ENCODE results near the gene CDC42SE1.
"Not testable (repeated sequence)": the region's sequence is repeated elsewhere in the genome, so short reads cannot be mapped to it uniquely, and the experiment has no call there.

The CDC42SE1 gene, protein sequence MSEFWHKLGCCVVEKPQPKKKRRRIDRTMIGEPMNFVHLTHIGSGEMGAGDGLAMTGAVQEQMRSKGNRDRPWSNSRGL

GRCh38 chr1:151059109-151060006 is at the start of gene CDC42SE1:
CDC42SE1 (minus strand) TSS chr1:151059622; CDS start chr1:151055730, 3,892 bp downstream.
- peak; percentile 36 for DNase-seq

GRCh38 chr1:151108331-151108730 is 48.9 kb upstream of the CDC42SE1 start:
- DNase-seq, result no peak

GRCh38 chr1:151106894-151107293 is 47.5 kb upstream of the CDC42SE1 start:
- no peak for DNase-seq

- DNase-seq, result no peak
Observed at GRCh38 chr1:151104630-151105029, 45.2 kb upstream of the CDC42SE1 start.

DNA sequence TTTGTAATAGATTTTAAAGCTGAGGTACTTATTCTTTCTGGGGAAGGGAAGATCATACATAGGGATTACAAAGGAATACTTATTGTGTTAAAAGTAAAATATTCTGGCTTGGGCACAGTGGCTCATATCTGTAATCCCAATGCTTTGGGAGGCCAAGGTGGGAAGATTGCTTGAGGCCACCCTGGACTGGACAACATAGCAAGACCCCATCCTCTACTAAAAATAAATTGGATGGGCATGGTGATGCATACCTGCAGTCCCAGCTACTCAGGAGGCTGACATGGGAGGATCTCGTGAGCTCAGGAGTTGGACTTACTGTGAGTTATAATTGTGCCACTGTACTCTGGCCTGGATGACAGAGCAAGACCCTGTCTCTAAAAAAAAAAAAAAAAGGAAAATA is 38.7 kb upstream of the CDC42SE1 start:
- no peak for DNase-seq

DNA sequence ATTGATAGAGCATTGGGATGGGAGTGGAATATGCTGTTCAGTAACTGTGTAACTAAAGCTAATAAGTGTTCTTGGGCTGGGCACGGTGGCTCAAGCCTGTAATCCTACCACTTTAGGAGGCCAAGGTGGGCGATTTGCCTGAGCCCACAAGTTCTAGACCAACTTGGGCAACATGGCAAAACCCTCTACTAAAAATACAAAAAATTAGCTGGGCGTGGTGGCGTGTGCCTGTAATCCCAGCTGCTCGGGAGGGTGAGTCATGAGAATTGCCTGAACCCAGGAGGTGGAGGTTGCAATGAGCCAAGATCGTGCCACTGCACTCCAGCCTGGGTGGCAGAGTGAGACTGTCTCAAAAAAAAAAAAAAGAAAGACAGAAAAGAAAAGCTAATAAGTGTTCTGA is 38.0 kb upstream of the CDC42SE1 start:
- not testable (repeated sequence) for DNase-seq

DNA sequence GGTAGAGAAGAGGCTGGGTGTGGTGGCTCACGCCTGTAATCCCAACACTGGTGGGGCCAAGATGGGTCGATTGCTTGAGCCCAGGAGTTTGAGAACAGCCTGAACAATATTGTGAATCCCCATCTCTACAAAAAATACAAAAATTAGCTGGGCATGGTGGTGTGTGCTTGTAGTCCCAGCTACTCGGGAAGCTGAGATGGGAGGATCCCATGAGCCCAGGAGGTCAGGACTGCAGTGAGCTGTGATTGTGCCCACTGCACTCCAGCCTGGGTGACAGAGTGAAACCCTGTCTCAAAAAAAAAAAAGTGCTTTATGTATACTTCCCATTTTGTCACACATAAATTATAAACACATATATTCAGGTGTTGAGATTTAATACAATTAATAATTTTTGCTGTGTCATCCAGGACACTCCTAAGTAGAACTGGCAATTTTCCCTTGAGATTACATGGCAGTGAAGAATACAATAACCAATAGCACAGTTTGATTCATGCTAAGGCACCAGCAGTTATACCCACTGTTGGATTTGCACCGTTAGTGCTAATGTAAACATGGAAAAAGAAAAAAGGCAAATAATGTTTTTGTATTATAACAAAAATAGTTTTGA is 26.6 kb upstream of the CDC42SE1 start:
- no peak for DNase-seq

- DNase-seq, result no peak
Observed at GRCh38 chr1:151072224-151072623, 12.8 kb upstream of the CDC42SE1 start.

GRCh38 chr1:151070474-151071276 is 11.3 kb upstream of the CDC42SE1 start, which contains the start of gene GABPB2:
GABPB2 (plus strand) TSS chr1:151070761; CDS start chr1:151088190, 17,429 bp downstream.
- DNase-seq, result peak; percentile 73

DNA sequence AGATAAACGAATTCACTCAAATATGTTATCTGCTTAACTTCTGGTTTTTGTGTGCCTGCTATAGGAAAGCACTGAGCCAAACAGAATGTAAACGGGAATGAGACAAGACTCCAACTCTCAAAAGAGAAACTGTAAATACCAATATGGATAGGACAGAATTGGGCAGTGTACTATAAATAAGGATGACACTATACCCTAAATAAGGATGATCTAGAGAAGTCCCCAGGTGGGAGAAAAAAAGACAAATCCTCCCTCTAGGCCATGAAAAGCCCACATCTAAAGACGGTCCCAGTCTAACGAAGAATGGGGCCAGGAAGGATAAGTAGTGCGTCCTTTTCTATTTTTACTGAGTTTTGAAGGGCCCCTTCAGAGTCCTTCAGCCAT is 9.7 kb upstream of the CDC42SE1 start:
- no peak for DNase-seq

GRCh38 chr1:151067185-151067584 is 7.8 kb upstream of the CDC42SE1 start:
- no peak for DNase-seq

- no peak for DNase-seq
Observed at GRCh38 chr1:151065089-151065645, 5.7 kb upstream of the CDC42SE1 start.

- no peak for DNase-seq
Observed at GRCh38 chr1:151062741-151063371, 3.4 kb upstream of the CDC42SE1 start.

GRCh38 chr1:151061704-151062103 is 2.3 kb upstream of the CDC42SE1 start:
- DNase-seq, result no peak

DNA sequence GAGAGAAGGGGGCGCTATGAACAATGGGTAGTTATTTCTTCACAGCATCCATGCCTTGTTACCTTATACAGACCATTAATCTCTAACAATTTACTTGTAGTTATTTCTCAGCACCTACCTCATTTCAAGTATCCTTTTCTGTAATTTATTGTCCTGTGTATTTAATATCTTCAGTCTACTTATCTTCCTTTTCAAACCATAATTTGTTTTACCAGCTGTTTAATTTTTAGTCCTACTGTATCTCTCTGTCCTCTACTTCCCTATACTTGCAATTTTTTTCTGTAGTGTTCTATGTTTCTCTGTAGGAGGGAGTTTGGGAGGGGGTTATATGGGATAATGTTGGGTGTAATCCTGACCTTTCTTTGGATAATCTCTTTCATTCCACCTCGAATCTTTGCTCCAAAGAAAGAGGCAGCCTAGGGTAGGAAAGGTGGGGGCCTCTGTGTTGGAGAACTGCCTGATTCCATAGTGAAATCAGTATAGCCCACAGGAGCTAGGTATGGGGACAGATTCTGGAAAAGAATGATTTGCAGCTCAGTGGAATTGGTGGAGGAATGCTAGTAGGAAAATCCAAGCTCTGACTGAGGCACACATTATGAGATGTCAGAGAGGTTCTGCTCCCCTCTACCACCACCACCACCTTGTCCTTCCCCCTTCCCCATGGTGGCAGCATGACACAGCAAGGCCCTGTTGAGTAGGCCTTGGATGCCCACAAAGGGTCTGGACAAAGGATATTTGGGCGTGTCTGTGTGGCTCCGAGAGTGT is 1.4 kb upstream of the CDC42SE1 start:
- DNase-seq, result no peak

GRCh38 chr1:151060007-151060656 is 710 bp upstream of the CDC42SE1 start, which contains the start of gene MLLT11:
MLLT11 (plus strand) TSS chr1:151060397; CDS start chr1:151067225, 6,828 bp downstream.
- DNase-seq, result no peak

GRCh38 chr1:151058692-151059091 is 730 bp downstream of the CDC42SE1 start:
- DNase-seq, result no peak

DNA sequence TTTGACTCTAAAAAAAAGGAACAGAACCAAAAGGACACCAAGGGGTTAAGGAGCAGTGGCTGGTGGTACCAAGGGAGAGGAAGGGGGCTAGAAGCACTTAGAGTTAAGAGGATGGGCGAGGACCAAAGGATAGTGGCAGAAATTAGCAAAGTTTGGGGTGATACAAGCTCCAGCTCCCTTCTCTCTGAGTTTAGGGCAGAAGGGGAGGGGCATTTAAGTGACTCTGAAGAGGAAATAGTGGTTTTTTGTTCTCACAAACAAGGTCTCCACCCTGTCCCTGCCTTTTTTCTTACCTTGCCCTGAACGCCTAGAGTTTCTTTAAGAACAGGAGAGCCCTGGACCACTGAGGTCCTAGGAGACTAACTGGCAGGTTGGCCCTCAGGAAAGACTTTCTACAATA is 3.3 kb downstream of the CDC42SE1 start:
- no peak for DNase-seq

DNA sequence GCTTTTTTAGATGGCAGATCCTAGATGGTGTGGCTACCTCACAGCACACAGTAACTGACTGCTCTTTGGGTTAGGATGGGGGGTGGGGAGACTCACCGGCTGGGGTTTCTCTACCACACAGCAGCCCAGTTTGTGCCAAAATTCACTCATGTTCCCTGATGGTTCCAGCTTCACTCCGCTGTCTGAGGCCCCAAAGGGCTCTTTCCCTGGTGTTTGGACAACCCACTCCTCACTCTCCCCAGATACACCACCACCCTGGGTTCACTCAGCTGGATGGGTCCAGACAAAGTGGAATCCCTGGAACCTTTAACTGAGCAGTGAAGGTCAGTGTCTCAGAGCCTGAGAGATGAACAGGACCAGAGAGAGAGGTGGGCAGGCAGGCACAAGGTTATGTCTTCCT is 3.8 kb downstream of the CDC42SE1 start:
- DNase-seq, result no peak

DNA sequence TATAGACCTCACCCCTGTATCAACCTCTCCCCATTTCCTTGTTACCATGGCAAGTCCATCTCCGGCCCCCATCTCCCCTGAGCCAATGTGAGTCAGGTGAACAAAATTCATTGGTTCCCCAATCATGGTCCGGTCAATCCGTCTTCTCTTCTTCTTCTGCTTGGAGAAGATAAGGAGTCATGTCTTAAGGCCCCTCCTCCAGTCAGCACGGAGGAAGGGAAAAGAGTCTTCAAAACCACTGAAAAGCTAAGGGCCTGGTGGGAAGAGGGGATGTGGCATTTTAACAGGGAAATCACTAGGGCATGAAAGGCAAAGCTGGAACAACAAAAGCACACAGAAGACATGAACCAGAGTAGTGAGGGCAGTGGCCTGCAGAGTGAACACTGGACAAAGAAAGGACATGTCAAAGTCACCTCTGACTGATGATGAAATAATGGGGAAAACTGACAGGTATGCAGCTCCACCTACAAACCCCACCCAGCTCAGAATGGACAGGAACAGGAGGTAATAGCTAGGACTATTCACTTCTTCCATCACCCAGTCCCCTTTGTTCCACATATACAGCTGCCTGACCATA is 4.4 kb downstream of the CDC42SE1 start:
- no peak for DNase-seq

Measured in GOT3 (cell line).